HG02610 (cell line): ENCODE results near the gene SHC3.
A peak's percentile ranks its signal among the peaks of the same experiment; 100 is the strongest.

Source experiments
- ATAC-seq: cut with Tn5 transposase; IDR thresholded peaks from one replicate; pipeline ENCODE4 v1.9.1; 2021; ENCODE audit warnings: mild to moderate bottlenecking, moderate library complexity; ENCODE audit not compliant: unreplicated experiment

Gene SHC3

GRCh38 chr9:88991066-88992034 lies 187.3 kb downstream of the SHC3 start, which contains the start of gene S1PR3:
Gene S1PR3, plus strand, starts transcription at chr9:88991468. Its CDS starts 9,733 bp downstream, at chr9:89001201.
- no peak for ATAC-seq

DNA sequence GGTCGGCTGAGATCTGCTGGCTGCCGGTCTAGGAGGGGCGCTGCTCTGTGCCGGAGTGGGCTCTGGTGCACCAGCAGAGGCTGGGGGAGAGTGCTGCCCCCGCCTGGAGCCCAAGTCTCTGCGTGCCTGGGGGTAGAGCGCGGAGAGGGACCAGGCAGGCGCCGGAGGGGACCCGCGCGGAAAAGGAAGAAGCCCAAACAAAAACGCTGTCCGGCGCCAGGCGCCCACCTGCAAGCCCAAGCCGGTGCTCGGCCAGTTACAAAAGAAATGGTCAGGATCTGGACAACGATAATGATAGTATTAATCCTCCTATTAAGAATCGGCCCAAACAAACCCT lies 187.9 kb downstream of the SHC3 start:
- no peak for ATAC-seq

DNA sequence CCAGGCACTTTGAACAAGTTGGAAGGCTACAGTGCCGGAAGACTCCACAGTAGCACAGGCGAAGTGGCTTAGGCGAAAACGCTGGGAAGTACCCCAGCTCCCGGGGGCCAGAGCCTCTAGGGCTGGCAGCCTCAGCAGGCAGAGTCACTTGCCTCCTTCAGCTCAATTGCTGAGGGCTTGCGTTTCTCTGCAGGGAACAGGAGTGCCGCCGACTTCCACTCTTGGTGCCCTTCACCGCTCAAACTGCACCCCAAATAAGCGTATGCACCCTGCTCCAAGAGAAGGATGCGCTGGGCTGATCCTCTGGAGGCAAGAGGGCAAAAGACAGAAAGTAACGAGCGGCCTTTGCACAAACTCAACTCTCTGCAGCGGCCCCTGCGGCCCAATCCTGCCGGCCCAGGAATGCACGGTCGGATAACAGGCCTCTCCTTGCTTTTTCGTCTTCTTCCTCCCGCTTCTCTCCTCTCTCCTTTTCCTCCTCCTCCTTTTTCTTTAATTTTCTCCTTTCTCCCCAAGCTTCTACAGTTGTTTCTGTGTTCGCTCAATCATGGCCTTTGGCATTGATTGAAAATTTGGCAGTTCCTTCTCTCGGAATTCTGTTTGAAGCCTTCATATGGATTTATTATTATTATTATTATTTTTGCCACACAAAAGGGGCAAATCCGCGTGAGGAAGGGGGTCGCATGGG lies 188.4 kb downstream of the SHC3 start:
- ATAC-seq: no peak

DNA sequence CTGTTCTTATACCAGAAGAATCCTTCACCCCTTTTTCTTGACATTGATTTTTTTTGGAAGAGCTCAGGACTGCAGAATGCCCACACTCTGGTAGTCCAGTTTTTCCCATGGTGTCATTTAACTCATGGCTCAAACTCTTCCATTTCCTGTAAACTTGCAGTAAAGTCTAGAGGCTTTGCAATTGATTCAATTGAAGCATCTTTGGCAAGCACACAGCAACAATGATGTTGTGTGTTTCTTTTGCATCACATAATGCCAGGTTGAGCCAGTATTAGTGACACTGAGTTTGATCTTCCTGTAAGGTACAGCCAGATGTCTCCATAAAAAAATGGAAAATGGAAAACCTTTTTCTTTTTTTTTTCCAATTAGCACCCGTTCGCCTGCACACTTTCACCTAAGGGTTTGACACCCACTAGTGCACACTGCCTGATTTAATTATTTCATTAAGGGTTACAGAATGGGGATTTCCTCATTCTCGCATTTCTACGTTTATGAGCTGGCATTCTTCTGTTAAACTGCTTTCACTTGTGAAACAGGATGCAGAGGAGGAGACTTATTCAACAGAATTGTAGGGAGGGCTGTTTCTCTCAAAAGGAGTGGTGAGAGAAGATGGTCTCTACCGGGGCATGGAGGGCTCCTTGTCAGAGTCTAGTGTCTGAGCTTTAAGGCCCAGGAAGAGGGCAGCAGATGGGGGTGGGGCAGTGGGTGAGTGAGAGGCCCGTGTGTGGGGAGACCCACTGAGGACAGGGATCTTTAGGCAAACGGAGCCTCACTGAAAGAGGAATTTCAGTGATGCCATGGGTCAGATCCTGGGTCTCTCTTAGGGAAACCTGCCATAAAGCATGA lies 189.6 kb downstream of the SHC3 start:
- peak; percentile 53 for ATAC-seq

DNA sequence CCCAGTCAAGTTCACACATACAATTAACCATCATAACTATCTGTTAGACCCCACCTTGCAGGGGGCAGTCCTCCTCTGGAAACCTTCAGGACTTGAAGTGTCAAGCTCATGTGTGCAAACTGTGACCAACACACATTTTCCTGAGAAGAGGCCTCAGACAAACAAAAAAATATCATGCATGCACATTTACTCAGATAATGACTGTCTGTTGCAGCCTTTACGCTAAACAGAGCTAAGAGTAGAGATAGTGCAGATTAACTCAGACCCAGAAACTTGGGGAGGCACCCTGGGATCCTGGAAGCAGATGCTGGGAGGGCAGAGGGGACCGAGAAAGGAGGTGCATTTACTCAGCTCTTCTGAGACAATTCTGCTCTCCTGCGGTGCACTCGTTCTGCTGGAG lies 191.0 kb downstream of the SHC3 start:
- no peak for ATAC-seq

DNA sequence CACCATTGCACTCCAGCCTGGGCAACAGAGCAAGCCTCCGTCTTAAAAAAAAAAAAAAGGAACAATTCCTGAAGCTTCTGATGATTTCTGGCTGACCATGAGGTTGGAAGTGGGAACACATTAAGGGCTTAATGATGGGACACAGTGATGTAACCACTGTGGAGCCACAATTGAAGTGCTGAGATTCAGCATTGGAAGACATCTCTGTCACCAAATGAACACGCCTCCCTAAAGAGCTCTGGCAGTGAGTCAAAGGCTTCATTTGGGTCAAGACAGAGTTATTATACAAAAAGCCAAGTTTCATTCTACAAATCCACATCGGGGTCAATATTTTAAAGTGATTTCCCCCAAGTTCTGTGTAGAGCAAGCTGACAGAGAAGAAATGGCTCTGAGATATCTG lies 191.8 kb downstream of the SHC3 start:
- ATAC-seq: no peak

DNA sequence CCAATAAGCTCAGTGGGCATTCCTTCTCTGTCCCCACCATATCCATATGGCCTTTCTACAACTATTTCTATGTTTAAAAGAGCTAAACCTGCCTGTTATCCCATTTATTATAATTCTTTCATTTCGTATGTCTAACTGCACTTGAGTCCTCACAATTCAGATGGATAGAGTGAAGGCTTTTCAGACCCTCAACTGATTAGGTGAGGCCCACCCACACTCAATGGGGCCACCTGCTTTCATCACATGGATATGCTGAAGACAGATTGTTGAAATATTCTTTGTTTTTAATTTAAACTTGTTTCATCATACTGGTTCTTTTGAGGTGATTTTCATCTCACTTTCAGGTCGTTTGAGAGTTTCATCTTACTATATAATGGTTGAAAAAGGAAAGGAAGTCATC lies 193.0 kb downstream of the SHC3 start:
- ATAC-seq: no peak

- no peak for ATAC-seq
Observed at GRCh38 chr9:88984543-88984883, 194.1 kb downstream of the SHC3 start.

- no peak for ATAC-seq
Observed at GRCh38 chr9:88983865-88984542, 194.6 kb downstream of the SHC3 start.

- ATAC-seq: no peak
Observed at GRCh38 chr9:88980740-88981203, 197.8 kb downstream of the SHC3 start.

DNA sequence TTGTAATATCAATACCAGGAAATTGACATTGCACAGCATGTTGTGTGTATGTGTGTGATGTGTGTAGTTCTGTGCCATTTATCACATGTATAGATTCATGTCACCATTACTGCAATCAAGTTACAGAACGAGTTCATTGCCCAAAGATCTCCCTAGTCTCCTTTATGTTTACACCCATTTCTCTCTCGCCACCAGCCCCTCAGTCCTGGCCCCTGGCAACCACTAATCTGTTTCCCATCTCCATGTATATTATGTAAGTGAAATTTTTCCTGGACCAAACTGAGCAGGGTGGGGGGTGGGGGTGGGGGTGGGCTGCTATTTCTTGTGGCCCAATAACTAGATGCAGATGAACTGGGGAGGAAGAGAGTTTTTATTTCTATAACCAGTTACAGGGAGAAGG lies 198.8 kb downstream of the SHC3 start:
- ATAC-seq: no peak

GRCh38 chr9:88979021-88979420 lies 199.6 kb downstream of the SHC3 start:
- ATAC-seq: no peak

DNA sequence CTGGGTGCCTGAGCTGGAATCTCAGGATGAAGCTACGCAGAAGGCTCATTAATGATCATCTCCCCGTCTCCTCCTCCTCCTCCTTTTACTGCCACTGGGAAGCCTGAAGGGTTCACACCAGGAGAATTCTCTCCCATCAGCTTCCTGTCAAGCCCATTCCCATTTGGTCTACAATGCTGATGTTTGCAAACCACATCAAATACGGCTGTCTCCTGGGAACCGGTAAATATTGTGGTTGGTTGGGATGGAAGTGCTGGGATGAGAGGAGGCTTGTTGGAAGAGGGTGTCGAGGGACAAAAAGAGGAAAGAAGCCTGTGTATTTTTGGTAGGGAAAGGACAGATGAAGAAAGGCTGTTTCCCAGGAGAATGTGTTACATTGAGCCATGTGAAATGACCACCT lies 200.6 kb downstream of the SHC3 start:
- ATAC-seq: no peak

DNA sequence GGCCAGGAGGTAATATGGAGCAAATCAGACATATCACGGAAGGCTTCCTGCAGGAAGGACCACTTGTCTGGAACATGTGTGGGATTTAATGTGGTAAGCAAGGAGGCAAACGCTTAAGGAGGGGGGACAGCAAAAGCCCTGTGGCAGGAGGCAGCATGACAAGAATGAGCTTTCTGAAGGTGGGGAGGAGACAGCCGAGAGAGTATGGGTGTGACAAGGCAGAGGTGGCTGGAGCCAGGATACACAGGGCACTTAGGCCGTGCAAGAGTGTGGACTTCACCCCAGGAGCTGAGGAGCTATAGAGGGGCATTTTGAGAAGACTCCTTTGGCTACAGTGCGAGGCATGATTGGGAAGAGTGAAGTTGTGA lies 201.7 kb downstream of the SHC3 start:
- no peak for ATAC-seq

- no peak for ATAC-seq
Observed at GRCh38 chr9:88975966-88976889, 202.4 kb downstream of the SHC3 start.

- no peak for ATAC-seq
Observed at GRCh38 chr9:88974641-88975040, 204.0 kb downstream of the SHC3 start.

DNA sequence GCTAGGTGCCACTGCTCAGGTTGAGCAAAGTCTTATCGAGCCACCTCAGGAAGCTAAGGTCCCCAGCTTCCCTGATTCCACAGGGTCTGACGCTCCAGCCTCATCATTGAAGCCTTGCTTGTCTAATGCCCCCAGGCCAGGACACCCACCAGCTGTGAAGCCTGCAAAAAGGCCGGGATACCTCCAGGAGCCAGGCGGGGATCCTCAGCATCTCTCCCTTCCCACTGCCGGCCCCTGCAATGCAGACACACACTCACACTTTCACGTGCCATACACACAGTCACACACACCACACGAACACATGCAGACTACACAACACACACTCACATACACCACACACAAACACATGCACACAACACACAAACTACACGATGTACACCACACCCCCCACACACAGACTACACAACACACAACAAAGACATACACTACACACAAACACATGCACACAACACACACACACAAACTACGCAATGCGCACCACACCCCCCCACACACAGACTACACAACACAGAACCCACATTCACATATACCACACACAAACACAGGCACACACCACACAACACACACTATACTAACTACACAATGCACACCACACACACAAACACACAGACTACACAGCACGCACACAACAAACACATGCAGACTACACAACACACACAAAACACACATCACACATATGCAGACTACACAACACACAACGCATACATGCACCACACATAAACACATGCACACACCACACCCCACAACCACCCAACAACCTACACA lies 205.2 kb downstream of the SHC3 start:
- ATAC-seq: no peak

DNA sequence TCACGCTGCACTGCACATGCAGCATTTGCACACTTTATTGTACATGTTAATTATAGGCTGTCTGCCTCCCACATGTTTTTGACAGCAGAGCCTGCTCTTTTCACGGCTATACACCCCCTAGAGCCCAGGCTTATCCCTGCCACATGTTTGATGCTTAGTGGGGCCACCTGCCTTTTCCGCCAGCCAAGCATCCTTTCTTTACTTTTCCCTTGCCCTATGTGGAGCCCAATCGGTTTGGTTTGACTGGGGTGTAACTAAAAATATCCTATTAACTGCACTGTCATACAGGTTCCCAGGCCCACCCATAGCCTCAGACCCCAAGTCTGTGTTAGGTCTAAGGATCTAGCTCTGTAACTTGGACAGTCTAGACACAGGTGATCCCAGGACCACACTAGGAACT lies 206.2 kb downstream of the SHC3 start:
- no peak for ATAC-seq
